HG02981 (cell line): ENCODE data around the gene DIPK1A.

ENCODE experiments used
- ATAC-seq: cut with Tn5 transposase; IDR thresholded peaks from one replicate; pipeline ENCODE4 v1.9.1; 2021; ENCODE audit warnings: mild to moderate bottlenecking, moderate library complexity; ENCODE audit not compliant: unreplicated experiment

Gene DIPK1A

DNA sequence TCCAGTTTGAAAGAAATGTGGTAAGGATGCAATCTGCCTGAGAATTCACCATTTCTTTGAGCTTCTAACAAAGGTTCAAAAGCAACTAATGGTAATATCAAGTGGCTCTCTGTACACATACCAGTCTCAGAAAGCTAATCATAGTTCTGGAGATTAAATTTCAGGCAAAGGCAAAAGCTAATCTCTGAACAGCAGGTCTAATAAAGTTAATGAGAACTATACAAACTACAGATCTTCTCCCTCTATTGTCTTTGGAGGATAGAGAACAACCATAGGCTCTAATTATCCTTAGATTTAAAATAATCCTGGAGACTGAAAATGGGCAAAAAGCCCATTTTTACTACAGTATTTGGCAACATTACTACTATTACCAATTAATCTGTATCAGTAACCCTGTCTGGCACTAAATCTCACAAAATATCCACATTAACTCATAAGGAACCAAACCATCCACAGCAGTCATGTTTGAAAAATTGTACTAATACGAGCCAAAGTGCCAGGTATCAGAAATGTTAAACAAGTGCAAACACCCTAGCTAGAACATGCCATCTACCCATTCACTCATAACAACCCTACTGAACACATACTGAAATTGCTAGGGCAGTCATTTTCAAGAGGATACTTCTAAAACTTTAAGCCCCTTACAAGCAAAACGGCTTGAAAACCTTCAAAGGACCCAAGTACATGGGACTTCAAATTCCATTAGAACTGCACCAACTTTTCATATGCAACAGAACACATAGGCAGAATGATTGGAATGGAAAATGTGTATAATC lies 4.8 kb downstream of the DIPK1A start:
- ATAC-seq = no peak

DNA sequence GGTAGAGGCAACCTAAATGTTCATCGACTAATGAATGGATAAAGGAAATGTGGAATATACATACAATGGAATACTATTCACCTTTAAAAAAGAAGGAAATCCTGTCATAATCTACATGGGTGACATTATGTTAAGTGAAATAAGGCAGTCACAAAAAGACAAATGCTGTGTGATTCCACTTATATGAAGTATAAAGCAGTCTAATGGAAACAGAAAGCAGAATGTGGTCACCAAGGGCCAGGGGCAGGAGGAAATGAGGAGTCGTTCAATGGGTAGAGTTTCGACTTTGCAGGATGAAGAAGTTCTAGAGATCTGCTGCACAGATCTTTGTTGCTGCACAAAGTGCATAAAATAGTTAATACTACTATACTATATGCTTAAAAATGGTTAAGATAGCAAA lies 7.8 kb downstream of the DIPK1A start:
- peak; percentile 82 for ATAC-seq

DNA sequence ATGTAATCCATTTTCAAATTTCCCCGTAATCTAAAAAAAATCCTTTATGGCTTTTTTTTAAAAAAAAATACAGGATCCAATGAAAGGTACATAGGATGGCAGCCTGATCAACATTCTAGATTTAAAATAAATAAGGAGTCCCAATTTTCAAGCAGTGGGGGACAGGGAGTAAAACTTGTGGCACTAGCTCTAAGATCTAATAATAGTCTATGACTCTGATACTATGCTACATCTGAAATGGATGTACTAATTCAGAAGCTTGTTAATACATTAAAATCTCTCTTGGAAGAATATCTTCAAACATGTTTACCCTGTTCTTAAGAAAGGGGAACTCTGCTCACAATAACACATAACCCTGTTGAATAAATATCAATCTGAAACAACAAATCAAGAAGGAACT lies 8.5 kb downstream of the DIPK1A start:
- ATAC-seq = no peak

DNA sequence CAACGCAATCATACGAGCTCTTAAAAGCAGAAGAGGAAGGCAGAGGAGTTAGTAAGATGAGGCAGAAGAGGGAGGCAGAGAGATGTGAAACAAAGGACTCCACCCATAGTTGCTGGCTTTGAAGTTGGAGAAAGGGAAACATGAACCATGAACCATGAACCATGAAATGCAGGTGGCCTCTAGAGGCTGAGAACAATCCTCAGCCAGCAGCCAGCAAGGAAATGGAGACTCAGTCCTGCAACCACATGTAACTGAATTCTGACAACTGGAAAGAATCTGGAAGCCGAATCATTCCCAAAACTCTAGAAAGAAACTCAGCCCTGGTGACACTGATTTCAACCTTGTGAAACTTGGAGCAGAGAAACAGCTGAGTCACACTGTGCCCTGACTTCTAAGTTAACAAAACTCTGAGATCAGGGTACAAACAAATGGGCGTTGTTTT lies 10.1 kb downstream of the DIPK1A start:
- ATAC-seq = peak; percentile 52

DNA sequence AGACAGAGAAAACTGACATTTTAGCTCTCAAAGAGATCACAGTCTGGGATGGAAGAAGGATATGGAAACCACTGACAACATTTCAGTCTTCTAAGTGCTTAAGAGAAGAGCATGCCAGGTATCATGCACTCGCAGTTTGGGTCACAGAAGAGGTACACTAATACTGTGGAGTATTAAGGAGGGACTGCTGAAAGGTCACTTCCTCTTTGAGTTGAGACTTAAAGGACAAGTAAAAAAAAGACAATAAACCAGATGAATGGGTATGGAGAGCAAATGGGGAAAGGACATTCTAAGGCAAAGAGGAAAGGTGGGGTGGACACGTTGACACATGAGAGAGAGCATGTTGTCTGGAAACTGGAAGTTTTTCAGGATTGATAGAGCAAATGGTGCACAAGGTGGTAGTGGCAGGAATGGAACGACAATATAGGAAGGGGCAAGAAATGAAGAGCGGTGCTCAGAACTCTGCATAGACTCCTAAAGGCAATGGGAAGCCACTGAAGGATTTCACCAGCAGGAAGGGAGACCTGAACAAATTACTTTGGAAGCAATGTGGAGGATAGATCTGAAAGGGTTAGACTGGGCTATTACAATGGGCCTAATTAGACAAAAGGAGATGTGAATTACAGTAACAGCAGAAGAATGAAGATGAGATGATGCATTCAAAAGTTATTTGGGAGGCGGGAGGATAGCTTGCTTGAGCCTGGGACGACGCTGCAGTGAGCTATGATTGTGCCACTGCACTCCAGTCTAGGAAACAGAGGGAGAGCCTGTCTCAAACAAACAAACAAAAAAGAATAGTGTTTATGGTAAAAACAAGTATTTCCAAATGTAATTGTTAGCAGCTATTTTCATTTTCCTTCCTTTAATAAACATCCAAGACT lies 11.1 kb downstream of the DIPK1A start:
- ATAC-seq = no peak

DNA sequence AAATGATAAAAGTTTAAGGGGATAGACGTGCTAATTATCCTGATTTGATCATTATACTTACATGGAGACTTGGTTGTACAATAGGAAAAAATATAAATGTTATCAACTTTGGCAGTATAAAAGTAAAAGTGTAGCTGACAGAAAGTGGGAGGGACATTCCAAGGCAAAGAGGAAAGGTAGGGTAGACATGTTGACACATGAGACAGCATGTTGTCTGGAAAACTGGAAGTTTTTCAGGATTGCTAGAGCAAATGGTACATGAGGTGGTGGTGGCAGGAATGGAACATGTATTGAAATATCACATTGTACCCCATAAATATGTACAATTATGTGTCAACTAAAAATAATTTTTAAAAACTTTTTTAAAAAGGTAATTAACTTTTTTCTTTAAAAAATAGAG lies 13.2 kb downstream of the DIPK1A start:
- ATAC-seq = no peak

DNA sequence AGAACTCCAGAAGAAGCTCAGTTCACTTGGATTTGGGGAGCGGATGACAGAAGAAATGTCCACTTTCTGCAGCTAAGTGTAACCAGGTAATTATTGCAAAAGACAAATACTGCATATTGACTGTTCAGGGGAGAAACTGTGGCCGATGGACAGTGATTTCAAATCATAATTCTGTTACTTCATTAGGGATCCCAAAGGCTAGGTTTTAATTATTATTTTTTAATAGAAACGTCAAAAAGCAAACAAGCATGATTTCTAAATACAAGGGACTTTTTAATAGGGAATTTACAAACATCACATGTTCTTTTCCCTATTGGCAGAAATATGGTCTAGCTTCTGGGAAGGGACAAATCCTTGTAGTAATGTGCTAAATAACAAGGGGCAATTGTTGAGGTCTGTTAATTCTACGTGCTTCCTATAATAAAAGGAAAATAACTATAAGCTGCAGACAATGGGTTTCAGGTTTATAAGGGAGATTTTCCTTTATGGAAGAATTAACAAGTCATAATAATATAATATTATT lies 15.5 kb downstream of the DIPK1A start:
- ATAC-seq = no peak

DNA sequence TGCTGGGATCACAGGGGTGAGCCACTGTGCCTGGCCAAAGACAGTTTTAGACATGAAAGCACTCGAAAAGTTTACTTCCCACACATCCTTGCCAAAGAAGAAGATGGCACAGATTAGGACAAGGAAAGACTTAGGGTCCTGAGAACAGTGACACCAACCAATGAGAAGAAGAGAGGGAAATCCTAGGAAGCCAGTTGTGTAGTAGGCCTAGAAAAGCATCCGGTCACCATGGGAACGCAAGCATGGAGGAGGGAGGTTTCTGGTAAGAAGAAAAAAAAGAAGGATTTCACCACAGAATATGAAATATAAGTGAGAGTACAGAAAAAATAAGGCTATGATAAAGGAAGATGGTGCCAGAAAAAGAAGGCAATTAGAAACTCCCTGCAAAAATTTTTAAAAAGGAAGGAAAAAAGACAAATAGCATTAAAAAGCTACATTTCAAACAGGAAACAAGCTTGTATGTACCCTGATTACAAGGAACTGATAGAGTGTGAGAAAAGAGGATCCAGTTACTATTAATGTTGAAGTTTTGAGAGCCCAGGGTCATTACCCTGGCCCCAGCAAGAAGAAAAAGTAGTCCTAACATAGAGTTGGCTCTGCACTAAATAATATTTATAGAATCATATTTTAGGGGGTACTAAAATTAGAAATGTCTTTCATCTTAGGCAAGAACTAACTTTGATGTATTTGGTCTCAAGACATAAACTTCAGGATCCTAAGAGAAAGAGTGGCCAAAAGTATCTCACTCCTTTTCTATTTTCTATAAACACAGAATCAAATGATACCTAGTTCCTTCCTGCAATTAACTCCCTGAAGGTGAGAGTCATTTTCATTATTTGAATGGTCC lies 16.1 kb downstream of the DIPK1A start:
- no peak for ATAC-seq

DNA sequence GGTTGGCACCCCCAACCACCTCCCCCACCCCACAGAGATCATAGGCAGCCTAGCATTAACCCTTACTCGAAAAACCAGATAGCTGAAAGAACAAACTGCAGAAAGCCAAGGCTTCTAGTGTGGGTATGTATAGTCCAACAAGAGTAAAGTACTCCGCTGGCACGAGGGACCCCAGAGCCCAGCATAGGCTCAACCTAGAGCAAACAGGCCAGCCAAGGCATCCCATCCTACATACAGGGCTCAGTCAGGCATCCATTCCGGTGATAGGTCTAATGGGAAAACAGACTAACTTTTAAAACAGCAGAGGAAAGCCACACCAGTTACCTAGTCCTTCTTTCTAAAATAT lies 17.8 kb downstream of the DIPK1A start:
- no peak for ATAC-seq

DNA sequence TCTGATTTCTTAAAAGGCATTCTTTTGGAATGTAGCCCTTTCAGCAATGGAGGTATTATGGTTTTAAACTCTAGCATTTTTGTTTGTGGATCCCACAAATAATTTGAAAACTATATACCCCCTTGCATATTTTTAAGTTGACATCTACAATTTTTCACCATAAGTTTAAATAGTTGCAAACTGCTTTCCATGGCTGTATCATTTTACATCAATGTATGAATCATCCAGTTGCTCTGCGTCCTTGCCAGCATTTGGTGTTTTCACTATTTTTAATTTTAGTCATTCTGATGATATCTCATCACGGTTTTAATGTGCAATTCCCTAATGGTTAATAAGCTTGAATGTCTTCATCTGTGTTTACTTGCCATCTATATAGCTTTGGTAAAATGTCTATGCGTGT lies 20.7 kb downstream of the DIPK1A start:
- no peak for ATAC-seq

DNA sequence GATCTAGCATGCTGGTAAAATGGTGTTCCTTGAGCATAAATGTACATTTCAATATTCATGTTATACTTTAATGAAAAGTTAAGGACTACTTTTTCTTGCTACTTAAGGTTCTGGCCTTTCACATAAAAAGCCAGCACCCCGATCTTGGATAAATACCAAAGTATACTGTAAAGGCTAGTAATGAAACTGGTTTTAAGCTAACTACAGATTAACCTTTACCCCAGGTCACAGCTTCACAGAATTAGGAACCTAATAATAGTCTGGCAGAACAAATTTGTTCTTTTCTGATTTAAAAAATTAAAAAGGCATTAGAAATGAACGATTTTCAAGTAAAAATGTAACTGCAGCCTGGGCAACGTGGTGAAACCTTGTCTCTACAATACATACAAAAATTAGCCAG lies 23.5 kb downstream of the DIPK1A start:
- ATAC-seq = no peak

DNA sequence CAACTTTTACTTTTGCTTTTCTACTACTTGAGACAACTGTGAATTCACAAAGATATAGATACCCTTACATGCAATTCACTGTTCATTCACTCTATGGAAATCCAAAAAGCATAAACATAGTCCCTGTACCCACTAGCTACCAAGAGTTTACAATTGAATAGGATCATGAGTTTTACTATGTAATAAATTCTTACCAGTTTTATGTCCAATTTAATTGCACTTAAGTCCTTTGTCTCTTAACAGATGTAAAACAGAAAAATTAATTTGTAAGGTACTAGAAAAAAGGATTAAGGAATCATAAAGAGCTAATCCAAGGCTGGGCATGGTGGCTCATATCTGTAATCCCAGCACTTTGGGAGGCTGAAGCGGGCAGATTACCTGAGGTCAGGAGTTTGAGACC lies 24.4 kb downstream of the DIPK1A start:
- ATAC-seq = no peak

DNA sequence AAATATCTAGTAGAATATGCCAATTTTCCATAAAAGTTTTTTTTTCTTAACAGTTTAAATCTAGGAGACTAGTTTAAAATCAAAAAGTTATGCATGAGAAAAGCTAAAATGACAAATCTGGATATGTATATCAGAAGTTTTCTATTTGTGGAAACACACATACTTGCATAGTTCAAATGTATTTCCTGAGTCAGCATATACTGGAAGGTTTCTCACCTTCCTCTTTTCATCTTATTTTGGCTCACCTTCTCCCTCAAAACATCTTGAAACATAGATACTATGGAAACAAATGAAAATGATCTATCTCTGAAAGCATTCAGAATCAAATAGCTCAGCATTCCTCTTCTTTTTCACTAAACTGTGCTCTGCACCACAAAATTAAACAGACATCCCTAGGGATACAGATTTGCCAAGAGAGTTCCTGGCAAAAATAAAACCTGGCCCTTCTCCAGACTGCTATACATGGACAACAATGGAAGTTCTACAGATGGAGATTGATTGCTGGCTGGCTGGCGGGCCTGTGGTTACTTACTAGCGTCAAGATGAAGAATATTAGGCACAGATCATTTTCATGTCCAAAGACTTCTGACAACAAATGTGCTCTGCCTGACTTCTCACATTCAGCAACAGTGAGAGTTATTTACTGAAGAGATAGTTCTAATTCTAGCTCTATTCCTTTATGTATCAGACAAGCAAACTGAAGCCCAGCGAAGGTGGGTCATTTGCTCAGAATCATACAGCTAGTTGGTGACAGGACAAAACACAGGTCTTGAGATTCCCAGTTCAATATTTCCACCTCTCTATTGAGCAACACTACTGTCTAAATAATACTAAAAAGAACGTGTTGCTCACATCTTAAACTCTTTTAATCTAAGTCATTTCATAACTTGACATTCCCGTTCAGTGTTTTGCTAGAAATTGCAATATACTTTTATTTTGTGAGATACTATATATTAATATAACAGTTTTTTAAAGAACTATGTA lies 26.6 kb downstream of the DIPK1A start:
- no peak for ATAC-seq

DNA sequence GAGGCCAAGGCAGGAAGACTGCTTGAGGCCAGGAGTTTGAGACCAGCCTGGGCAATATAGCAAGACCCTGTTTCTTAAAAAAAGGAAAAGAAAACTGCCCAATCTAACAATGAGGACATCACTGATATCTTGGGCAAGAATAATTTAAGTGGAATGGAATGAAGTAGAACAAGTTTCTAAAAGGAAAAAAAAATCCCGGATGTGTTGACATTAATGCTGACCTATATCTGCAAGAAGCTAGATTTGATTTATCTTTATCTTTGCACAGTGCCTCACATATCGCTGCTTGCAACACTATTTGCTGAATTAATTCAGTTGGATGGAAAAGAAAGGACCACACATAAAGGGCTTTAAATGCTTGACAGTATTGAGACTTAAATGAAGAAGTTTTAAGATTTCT lies 27.8 kb downstream of the DIPK1A start:
- no peak for ATAC-seq

DNA sequence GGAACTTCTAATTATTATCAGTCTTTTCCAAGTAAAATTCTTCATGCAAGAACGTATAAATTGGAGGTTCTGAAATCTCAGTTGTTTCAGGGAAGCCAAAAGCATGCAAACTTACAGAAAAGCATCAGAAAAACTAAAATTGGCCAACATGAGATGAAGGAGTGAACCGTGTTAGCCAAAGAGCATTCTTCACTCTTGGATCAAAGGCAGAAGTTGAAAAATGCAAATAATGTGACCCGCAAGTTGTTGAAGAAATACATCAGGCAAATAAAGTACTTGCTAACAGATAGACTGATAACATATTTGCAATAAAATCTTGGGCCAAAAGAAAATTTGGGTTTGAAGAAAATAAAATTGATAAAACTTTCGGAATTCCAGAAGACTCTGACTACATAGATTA lies 29.6 kb downstream of the DIPK1A start:
- ATAC-seq = no peak

DNA sequence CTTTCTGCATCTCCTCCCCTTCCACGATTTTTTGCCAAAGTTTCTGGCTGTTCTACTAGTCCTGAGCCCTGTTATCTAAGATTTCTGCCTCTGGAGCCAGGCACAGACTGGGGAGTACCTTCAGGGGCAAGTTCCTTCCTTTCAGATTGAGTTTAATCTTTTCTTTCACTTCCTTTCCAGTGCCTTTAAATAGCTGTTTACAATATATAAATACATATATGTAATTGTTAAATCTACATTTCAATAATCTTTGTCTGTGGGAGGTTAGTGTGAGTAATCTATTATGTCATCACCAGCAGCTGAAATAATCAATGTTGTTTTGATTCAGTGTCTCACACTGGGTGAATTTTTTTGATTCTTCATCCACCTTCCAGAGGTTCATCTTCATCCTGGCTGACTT lies 31.8 kb downstream of the DIPK1A start:
- no peak for ATAC-seq

DNA sequence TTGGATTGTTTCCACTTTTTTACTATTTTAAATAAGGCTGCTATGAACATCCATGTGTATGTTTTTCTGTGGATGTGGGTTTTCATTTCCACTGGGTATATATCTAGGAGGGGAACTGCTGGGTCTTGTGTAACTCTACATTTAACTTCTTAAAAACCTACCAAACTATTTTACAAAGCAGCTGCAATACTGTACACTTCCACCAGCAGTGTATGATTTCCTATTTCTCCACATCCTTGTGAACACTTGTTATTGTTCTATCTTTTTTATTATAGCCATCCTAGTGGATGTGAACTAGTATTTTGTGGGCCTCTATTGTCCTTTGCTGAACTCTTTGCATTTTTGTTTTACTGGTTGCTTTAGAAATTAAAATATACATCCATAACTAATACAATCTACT lies 33.4 kb downstream of the DIPK1A start:
- no peak for ATAC-seq

DNA sequence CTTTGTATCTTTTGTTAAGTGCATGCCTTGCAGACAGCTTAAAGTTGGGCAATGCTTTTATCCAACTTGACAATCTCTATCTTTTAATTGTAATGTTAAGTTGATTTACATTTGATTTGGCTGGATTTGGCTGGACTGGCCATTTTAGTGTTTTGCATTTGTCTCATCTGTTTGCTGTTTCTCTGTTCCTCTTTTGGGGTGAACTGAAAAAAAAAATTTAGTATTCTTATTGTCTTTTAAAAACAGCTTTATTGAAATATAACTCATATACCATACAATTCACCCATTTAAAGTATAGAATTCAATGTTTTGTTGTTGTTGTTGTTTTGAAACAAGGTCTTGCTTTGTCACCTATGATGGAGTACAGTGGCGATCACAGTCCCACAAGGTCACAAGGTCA lies 34.4 kb downstream of the DIPK1A start:
- ATAC-seq = no peak

DNA sequence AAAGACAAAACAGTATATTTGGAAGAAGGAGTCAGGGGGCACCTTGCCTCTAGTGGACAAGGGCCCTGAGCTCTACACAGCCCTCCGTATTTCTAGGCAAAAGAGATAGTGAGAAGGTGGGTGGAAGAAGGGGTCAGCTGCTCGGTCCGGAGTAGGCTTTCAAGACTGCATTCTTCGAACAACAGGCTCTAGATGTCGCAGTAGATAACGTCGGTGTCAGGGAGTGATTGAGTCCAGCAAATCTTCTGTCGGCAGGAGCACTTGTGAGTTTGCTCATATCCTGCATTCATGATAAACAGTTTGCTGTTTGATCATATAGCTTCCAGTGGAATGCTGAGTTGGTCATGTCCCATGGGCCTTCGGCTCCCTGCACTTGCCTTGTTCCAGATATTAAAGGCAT lies 36.8 kb downstream of the DIPK1A start:
- no peak for ATAC-seq

DNA sequence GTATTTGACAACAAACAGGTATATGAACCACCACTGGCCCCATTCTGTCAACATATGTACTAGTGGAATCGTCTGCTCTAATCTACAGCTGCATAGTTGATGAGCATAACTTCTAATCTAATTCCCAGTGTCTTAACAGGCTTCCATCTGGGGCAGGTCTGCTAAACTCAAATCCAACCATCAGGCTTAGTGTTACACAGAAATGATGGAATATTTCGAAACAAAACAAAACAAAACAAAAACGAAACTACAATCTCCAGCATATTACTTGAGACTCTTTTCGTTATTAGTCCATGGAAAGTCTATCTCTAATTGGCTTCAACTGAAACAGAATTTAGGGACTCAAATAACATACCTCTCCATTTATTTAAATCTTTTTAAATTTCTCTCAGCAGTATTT lies 37.6 kb downstream of the DIPK1A start:
- ATAC-seq = no peak
